GM19099 (cell line): ENCODE measurements around the gene MBD2.

ENCODE experiments used
- POLR2A ChIP-seq: IDR thresholded peaks from 3 replicates; pipeline ENCODE4 v1.6.1; 2011; ENCODE audit warnings: low read depth; ENCODE audit not compliant: insufficient read length; ENCODE audit errors: extremely low read depth

MBD2 gene

DNA sequence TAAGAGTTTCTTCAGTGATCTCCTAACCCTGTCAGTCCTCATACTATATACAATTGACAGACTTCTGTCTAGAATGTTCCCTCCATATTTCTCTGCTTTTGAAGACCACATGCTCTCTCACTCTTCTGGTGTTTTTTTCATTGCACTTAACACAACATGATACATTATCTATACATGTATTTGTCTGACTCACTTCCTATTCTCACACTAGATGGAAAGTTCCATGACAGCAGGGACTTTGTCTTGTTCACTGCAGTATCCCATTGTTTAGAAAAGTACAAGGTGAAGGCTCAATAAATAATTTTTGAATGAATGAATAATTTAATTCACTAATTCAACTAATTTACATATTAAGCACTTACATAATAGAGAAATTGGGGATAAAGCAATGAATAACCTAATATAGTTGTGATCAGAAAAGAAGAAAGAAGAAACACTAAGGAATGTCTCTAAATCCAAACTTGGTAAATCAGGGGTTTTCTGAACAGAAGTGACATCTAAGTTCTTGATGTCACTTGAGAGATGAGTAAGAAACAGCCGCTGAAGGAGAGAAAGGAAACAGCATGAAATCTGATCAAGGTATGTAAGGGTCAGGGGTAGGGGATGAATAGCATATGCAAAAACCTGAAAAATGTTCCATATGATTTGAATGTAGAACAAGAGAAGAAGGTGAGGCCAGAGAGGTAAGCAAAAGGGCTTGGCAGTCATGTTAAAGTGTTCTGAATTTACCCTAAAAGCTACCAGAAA is 42.4 kb downstream of the MBD2 start:
- no peak for TF ChIP-seq POLR2A

DNA sequence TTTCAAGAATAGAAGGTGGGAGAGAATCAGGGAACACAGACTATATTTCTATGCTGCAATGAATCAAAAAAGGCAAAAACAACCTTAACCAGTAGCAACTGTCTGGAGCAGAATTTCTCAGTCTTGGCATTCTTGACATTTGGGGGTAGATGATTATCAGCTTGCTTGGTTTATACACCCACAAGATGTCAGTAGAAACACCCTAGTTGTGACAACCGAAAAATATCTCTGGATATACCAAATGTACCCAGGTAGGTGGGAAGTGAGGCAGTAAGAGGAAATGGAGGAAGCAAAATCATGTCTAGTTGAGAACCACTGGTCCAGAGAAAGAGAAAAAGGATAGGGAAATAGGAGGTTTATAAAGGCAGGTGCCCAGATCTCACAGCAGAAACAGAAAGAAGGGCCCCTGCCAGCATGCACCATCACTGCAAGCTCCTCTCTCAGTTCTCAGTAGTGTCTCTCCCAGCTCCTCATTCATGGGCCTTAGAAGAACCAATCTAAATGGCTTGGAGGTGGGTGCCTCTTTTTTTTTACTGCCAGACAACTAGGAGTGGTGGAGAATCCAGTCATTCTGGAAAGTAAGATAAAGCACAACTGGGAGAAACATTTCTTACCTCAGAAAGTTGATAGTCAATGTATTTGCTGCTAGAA is 50.4 kb downstream of the MBD2 start:
- no peak for TF ChIP-seq POLR2A

GRCh38 chr18:54173250-54173649 is 51.2 kb downstream of the MBD2 start:
- TF ChIP-seq POLR2A = no peak

GRCh38 chr18:54169431-54170403 is 54.8 kb downstream of the MBD2 start:
- no peak for TF ChIP-seq POLR2A

DNA sequence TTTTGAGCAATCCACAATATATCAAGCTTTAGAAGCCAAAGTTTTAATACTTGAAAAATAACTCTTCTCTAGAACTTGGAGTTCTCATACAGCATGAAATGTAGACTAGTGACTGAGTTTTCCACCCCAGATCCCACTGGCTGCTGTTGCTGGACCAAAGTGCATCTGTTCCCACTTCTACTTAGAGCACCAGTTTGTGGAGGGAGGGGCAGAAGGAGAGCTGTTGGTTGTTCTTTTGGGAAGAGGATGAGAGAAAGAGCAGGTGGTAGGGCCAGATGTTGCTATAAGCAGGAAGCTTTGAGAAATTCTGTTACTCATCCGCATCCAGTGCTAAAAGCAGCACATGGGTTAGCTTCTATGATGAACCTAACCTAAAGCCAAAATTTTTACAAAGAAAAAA is 59.0 kb downstream of the MBD2 start:
- TF ChIP-seq POLR2A = no peak

DNA sequence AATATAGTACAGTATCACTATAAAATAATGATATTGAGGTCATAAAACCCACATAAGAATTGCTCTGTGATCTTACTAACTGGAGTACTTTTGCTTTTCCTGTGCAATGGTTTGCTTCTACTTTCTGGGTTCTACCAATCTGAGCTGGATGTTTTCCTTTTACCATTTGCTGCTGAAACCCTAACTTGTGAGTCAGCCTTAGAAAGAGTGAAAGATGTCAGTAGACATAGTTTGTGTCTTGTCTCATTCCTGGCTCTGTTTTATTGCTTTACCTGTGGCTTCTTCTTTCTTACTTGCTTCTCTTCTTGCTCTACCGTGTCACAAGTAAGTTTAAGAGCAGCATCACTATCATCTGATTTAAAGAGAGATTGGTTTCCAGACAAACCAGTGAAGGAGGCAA is 61.0 kb downstream of the MBD2 start:
- no peak for TF ChIP-seq POLR2A

DNA sequence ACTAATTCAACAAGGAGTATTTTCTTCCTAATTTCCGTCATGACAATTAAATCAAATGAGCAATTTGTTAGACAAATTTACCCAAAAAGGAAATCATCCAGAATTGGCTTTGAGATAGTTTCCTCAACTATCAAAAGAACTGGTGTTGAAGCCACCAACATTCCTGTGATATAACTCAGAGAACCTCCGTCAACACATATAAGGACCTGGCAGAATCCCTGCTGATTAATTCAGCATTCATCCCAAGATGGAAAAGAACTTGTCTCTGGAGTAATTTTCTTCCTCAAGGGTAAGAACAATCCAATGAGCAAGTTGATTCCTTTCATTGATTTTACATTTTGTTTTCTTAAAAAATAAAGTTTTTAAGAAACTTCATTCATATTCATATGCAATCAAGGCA is 62.0 kb downstream of the MBD2 start:
- TF ChIP-seq POLR2A = no peak

GRCh38 chr18:54161267-54161666 is 63.2 kb downstream of the MBD2 start:
- TF ChIP-seq POLR2A = no peak

- TF ChIP-seq POLR2A = no peak
These were observed 64.6 kb downstream of the MBD2 start for GRCh38 chr18:54159906-54160305.

DNA sequence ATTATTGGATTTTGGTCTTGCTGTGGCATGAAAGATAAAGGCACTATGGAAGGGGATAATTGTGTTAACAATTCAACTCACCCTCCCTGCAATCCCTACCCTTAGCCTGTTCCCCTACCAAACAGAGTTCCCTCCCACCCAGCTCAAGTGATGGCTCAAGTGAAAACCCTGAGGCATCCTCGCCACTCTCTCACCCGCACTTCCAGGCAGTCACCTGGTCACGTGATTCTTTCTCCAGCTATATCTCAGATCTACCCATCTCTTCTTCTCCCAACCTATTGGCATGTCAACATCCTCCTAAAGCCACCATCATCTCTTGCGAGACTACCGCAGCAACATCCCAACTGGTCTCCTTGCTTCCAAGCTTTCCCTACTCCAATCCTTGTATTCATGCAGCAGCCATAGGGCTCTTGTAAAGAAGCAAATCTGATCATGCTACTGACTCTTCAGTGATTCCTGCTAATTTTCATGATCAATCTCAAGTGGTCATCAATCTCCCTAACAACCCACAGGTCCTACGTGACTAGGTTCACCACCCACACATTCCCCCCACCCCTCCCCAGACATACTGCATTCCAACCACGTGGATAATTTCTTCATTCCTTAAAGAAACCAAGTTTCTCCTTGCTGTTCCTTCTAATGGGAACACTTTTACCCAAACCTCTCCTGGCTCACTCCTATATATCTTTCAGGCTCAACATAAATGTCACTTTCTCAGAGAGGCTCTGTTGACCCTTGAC is 66.7 kb downstream of the MBD2 start:
- TF ChIP-seq POLR2A = no peak

DNA sequence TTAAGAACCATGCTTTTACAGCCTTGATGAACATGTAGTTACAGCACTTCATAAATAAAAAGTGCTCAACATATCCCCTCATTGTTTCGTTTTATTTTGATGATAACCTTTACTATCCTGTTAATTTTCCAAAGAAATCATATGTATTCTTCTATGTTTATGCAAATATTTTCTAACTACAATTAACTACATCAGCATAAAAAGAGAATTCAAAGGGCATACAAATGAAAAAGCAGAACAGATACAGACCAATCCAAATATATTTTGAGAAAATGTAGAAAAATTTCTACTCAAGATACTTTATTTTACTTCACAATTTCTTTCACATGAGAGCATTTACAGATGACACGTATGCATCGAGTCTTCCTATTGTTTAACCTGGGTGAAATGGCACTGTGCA is 69.1 kb downstream of the MBD2 start:
- TF ChIP-seq POLR2A = no peak

DNA sequence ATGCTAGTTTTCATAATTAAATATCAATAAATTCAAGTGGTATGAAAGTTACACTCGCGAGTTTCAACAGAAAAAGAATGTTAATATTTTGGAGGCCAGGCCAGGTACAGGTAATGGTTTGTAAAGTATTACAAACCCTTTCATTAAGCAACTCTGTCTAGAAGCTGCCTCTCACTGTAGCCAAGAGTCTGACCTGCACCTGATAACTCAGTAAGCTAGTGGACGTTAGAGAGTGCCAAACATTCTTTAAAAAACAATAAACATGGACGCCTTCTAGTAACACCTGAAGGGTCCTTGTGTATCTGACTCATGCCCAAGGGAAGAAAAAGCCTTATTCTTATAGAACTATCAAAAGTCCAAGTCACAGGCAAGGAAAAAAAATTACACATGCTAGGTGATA is 70.2 kb downstream of the MBD2 start:
- no peak for TF ChIP-seq POLR2A

DNA sequence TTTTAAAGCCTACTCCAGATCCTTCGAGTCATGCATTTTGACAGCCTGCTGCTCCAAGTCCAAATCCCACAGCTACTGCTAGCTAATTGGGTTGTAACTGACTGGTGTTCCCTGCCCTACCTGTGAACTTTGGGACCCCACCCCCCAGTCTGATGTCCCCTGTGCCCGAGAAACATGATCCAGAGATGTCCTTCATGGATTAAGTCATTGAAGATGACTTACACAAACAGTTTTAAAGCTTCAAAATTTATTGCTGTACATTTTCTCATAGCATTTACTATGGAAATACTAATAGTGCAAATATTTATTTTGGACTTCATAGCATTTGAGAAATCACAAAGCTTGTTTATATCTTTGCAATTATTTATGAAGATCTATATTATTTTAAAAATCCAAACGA is 73.1 kb downstream of the MBD2 start:
- TF ChIP-seq POLR2A = no peak

DNA sequence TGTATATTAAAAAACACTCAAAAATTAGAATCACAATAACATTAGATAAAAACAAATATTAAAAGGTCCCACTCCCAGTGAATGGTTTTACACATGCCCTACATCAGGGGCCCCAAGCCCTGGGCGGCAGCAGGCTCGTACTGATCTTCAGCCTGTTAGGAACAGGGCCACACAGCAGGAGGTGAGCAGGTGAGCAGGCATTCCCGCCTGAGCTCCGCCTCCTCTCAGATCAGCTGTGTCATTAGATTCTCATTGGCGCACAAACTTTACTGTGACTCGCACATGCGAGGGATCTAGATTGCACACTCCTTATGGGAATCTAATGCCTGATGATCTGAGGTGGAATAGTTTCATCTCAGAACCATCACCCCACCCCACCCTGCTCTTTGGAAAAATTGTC is 74.2 kb downstream of the MBD2 start:
- TF ChIP-seq POLR2A = no peak
